Peyer's patch (tissue), 4 donors: ENCODE data around the gene PKP4.
"Not testable (repeated sequence)": the region's sequence is repeated elsewhere in the genome, so short reads cannot be mapped to it uniquely, and the experiment has no call there.

Source experiments
- POLR2A ChIP-seq, 2 donors: fragments of 450-650 bp; IDR thresholded peaks; one replicate each; pipeline ENCODE4 v1.5.1; 2017; ENCODE audit warnings: antibody characterized with exemption in 2 of 2, mild to moderate bottlenecking in 2 of 2, moderate library complexity in 2 of 2
- TF ChIP-seq, protein P1 (sequence below), 6 experiments: fragments of 450-650 bp in 4 of 6; fragments of 200-600 bp in 2 of 6; sonication (generic) in 1 of 6; IDR thresholded peaks; one replicate each; pipeline ENCODE4 v1.5.1; 2017 to 2019; ENCODE audit warnings: antibody characterized with exemption in 6 of 6, mild to moderate bottlenecking in 3 of 6, moderate library complexity in 1 of 6

DNA sequence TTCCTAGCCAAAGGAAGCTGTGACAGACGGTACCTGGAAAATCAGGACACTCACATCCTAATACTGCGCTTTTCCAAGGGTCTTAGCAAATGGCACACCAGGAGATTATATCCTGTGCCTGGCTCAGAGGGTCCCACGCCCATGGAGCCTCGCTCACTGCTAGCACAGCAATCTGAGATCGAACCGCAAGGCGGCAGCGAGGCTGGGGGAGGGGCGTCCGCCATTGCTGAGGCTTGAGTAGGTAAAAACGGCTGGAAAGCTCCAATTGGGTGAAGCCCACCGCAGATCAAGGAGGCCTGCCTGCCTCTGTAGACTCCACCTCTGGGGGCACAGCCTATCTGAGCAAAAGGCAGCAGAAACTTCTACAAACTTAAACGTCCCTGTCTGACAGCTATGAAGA is 23.0 kb upstream of the PKP4 start:
- TF ChIP-seq POLR2A (IDR thresholded peaks at IDR 0.05) = not testable (repeated sequence)
- TF ChIP-seq, protein P1, sequence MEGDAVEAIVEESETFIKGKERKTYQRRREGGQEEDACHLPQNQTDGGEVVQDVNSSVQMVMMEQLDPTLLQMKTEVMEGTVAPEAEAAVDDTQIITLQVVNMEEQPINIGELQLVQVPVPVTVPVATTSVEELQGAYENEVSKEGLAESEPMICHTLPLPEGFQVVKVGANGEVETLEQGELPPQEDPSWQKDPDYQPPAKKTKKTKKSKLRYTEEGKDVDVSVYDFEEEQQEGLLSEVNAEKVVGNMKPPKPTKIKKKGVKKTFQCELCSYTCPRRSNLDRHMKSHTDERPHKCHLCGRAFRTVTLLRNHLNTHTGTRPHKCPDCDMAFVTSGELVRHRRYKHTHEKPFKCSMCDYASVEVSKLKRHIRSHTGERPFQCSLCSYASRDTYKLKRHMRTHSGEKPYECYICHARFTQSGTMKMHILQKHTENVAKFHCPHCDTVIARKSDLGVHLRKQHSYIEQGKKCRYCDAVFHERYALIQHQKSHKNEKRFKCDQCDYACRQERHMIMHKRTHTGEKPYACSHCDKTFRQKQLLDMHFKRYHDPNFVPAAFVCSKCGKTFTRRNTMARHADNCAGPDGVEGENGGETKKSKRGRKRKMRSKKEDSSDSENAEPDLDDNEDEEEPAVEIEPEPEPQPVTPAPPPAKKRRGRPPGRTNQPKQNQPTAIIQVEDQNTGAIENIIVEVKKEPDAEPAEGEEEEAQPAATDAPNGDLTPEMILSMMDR (IDR thresholded peaks at IDR 0.05) = not testable (repeated sequence)
